GM18499 (cell line): ENCODE results near the gene LRRC2.

ENCODE experiments used
- ATAC-seq: cut with Tn5 transposase; IDR thresholded peaks from one replicate; pipeline ENCODE4 v1.9.1; 2021; ENCODE audit warnings: moderate number of reproducible peaks; ENCODE audit not compliant: insufficient read depth, unreplicated experiment

The LRRC2 gene

DNA sequence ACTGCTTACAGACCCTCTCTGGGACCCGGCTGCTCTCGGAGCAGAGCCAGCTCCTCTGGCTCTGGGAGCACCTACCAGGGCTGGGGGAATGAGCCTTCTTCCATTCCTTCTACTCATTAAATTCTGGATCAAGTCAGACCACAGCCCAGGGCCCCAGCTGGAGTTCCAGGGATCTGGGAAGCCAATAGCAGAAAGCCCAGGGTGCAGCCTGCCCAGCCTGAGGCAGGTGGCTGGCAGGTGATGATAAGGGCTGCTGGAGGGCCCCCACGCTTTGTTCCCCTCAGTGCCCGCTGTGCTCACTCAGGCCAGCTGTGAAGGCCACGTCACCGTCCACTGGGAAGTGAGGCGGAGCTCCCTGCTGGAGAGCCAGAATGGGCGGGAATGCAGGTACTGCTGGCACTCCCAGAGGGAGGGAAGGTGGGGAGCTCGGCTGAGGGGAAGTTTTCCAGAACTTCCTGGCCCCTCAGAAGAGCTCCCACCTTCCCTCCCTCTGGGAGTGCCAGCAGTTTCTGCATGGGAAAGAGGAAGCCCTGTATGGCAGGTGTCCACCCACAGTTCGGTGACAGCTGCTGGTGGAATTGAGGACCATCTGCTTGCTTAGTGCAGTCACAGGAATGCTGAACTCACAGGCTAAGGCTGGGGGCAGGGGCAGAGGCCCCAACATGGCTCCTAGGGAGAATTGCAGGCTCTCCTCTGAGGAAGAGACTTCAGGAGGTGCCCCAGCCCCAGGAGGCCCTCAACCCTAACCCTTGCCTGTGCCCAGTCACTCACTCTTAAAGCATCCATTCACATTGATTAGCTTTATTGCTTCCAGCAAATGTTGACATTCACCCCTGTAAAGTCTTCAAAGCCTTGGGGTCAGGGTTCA, 81.0 kb downstream of the LRRC2 start:
- ATAC-seq = no peak

DNA sequence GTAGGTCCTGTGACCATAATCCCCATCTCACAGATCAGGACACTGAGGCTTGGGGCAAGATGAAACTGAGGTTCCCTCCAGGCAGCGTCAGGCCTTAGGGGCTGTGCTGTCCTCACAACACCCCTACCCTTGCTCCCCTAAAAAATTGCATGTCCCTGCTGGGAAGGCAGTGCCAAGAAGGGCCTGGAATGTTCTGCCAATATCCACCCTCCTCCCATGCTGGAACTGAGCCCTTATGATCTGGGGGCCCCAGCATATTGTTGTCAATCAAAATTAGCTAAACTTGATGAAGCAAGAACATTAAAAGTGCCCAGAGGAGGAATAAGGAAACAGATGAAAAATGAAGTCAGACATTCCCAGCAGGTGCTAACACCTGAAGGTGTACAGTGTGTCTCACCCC, 81.7 kb downstream of the LRRC2 start:
- ATAC-seq = no peak

DNA sequence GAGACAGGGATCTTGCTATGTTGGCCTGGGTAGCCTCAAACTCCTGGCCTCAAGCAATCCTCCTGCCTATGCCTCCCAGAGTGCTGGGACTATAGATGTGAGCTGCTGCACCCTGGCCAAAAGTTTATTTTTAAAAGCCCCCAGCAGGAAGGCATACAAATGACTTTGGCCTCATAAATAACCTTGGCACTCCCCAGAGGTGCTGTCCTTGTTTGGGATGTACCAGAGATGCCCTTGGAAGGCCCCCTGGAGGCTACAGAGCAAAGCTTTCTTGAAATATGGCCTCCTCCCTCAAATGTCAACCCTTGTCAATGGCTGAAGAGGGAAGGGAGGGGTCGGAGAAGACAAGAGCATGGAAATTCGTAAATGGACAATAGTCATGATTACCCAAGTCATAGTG, 82.3 kb downstream of the LRRC2 start:
- no peak for ATAC-seq

DNA sequence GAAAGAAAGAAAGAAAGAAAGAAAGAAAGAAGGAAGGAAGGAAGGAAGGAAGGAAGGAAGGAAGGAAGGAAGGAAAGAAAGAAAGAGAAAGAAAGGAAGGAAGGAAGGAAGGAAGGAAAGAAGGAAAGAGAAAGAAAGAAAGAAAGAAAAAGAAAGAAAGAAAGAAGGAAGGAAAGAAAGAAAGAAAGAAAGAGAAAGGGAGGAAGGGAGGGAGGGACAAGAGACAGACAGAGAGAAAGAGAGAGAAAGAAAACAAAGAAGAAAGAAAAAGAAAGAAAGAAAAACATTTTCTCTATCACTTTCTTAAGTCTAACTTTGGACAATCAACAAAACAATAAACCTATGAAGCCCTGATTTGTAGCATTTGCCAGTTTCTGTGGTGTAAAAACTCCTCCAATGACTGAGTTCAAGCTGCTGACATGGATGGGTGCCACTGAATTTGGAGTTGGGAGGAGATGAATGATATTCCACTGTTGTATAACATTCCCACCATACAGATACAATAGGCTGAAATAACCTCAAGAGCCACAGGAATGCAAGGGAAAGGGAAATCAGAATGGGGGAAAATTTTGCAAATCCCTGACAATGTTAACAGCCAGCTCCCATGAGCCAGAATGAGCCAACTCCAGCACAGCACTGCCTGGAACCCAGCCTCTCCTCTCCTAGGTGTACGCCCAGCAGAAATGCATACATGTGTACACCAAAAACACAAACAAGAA, 83.3 kb downstream of the LRRC2 start:
- no peak for ATAC-seq

DNA sequence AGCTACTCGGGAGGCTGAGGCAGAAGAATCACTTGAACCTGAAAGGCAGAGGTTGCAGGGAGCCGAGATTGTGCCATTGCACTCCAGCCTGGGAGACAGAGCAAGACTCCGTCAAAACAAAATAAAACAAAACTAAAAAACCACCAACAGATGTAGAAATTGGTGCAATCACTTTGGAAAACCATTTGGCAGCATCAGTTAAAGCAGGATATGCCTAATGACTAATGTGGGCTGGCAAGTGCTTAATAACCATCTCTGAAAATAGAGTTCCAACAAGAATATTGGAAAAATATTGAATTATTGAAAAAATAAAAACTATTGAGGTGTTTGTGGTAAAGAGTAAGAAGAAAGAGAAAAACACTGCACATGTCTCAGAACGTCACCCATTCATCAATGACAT, 84.5 kb downstream of the LRRC2 start:
- ATAC-seq = no peak

DNA sequence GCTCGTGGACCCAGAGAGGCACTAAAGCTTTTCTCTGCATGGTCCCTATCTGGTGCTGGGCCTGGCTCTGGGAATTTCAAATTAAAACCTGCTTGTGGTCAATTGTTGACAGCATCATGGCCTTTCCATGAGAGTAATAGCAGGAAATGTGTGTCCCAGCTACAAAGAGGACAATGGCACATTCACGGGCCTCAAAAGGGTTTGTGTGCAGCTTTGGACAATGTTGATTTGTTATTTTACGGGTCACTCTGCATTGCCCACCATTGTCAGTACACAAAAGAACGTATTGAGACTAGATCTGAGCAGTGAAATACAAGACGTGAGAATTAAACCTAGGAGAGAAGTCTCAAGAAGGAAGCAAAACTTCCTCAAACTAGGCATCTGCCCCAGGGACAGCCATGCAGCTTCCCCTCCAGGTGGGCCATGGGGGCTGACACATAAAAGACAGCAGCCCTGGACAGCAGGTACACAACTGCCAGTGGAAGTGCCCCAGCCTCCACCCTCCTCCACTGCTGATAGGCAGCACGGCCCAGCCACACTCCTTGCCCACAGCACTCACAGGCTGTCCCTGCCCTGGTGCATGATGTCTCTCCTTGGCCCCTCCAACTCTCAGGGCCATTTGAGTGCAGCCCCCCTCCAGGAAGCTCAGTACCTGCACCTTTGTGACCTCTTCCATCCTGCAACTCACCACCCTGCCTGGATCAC, 85.5 kb downstream of the LRRC2 start:
- ATAC-seq = no peak

DNA sequence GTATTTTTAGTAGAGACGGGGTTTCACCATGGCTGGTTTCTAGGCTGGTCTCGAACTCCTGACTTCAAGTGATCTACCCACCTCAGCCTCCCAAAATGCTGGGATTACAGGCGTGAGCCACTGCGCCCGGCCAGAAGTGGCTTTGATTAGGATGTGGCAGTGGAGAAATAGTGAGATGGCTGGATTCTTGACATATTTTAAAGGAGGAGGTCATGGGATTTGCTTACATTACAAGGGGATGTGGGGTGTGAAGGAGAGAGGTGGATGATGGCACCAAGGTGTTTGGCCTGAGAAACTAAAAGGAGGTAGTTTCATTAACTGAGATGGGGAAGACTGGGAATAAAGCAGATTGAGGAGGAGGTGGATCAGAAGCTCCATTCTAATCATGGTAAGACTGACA, 86.4 kb downstream of the LRRC2 start:
- ATAC-seq = no peak

DNA sequence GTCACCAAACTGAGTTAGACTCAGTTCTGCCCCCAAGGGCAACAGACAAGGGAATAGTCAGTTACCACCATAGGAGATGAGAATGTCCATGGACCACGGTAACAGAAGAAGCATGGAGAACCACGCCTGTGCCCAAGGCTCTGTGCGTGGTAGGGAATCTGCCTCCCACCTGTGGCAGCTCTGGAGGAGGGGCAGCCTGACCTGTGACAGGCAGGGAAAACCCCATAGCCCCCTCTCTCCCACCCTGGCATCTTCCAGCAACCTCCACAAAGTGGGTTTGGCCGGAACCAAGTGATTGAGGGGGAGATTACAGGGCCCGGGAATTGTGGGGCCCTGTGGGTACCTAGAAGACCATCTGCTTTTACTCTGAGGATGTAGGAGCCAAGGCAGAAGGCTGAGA, 87.1 kb downstream of the LRRC2 start:
- ATAC-seq = no peak

DNA sequence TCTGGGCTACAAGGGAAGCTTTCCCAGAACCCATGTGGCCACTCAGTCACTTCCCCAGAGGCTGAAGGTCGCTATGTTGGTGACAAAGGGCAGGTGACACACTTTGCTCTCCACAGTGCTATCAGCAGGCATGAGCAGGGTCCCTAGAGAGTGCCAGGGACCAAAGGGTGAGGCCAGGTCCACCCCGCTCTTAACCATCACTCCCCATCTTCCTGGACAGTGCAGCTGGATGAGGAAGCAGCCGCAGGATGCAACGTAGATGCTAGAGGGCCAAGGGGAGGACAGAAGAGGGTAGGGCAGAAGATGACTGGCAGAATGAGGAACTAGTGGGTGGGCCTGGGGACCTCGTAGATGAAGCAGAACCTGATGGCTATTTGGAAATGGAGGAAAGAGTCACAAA, 87.8 kb downstream of the LRRC2 start:
- ATAC-seq = no peak

DNA sequence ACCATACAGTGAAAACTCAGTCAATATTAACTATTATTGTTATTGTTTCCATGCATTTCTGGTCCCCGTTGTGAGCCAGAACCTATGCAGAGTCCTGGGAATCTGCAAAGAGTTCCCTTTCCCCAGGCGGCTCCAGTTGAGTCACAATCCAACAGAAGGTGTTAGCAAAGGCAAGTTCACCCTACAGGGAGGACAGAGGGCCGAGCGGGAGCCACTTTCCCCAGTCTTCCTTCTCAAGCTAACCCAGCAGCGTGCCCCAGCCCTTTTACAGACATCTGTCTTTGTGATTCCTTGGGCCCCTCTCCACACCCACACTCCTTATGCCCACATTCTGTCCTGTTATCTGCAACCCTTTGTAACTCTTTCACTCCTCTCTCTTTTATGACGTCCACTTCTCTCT, 88.3 kb downstream of the LRRC2 start:
- ATAC-seq = no peak

DNA sequence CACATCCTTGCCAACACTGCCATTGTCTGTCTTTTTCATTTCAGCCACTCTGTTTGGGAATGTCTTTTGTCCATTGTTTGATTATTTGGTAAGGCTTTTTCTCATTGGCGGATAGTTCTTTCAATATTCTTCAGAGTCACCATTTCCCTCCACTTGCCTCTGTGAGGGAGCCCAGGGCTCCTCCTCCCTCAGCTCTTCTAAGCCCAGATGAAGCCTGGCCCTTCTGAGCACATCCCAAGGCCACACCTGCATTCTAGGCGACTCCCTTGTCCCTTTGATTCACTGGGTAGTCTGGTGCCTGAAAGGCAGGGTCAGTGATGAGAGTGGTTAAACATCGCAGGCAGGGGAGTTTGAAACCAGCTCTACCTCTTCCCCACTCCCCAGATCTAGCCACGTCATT, 89.0 kb downstream of the LRRC2 start:
- no peak for ATAC-seq

DNA sequence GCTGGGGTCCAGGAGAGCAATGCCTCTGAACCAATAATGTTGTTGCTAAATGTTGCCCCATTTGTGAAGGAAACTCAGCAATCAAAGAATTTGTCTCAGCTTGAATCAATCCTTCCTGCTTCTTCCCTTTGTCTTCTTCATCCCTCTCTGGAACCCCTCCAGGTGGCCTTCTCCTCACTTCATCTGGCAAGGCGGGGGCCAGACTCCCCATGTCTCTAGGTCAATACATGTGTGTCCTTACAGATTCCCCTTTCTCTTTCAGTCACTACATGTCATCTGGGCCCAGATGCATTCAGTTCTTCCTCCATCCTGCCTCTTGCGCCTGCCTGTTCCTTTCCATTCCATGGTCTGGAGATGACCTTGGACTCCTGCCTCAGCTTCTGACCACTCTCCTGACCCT, 93.4 kb downstream of the LRRC2 start:
- no peak for ATAC-seq

DNA sequence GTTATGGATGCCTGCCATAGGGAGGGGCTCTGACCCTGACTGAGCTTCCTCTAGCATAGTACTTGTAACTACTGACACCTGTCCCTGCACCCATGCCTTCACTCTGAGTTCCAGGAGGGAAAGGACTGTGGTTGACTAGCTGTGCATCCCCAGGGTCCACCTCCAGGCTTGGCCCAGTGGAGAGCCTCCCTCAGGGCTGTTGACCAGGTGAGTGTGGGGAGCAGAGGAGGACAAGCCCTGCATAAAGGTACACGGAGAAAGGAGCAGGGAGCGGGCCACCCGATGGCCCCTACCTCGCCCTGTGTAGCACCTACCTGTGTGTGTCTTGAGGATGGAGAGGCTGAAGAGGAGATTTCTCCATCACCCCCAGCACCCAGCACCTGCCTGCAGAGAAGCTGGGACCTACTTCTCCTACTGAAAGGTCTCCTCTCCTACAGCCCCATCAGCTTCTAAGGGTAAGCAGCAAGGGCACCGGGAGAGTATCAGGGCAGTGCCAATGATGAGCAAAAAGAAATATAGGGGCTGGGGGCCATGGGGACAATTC, 94.7 kb downstream of the LRRC2 start:
- ATAC-seq = no peak

DNA sequence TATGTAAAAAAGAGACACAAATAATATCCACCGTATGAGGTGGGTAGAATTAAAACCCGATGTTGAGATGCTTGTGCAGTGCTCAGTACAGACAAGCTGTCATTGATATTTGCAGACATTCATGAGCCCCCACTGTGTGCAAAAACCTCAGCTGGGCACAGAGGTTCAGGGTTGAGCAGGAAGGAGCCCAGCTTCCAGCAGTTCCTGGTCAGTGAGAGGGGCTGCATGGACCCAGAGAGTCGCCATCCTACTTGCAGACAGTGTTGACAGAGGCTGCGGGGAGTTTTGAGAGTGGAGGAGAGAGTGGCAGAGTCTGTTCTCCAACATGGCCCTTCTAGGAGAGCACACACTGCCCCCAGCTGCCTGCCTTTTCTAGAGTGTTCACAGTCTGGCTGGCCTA, 95.3 kb downstream of the LRRC2 start:
- ATAC-seq = no peak

DNA sequence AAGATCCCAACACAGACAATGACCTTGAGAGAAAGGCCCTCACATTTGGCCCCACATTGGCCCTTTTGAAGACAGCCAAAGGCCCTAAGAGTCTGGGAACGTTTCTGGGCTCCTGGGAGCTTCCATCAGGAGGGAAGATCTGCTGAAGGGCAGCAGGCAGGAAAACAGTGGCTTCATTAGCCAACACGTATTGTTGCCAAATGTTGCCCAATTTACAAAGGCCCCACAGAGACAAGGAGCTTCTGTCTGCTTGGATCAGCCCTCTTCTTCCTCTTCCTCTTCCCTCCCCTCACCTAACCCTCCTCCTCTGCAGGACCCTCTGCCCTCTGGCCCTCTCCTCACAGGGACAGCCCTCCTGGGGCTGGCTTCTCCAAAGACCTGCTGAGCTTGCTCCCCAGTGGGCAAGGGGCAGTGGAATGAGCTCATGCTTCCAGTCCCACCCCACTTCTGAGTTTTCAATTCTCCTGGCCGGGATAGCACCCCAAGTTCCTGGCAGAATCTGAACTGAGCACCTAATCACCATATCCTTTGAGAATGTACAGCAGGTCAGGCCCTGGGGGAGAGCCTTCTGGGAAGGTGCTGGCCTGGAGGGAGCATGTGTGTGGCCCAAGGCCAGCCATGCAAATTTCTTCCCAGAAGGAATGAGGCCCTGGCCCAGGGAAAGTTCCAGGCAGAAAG, 96.3 kb downstream of the LRRC2 start:
- ATAC-seq = no peak

DNA sequence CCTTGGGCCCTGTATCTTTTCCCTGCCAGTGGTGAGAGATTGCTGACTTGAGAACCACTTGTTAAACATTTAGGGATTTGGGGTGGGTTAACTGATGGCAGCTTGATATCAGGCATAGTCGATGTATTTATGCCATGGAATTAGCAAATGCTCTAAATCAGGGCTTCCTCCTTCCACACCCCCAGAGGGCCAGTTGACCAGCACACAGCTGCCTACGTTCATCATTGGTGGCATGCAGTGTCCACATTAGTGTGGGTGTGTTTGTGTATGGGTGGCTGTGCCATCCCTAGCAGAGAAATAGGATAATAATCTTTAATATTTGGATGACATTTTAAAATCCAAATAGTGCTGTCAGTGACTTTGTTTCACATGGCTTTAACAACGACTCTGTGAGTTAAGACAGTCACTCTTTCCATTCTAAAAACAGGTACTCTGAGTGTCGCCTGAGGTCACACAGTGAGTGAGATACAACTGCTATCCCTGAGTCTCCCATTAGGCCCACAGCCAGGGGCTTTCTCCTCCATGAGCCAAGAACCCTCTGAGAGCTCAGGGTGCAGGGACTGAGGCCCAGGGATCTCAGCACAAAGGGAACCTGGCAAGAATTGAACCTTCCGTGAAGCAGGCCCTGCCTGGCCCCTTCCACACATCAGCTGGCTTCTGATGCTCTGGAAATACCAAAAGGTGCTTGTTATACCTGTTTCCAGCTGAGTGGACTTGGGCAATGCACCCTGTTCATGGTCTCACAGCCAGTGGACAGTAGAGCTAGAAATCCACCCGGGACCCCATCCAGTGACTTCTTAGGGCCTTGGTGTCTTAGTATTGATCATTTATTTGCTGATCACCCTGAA, 97.1 kb downstream of the LRRC2 start:
- no peak for ATAC-seq

DNA sequence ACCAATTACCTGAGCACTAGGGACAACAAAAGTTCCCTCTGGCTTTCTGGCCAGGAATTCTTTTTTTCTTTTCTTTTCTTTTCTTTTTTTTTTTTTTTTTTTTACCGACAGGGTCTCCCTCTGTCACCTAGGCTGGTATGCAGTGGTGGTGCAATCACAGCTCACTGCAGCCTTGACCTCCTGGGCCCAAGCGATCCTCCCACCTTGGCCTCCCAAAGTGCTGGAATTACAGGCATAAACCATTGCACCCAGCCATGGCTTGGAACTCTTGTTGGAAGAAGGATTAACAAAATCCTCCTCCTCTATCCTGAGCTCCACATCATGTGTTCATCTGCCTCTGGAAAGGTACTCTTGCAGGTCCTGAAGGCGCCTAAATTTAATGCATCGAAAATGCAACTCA, 98.5 kb downstream of the LRRC2 start:
- no peak for ATAC-seq

DNA sequence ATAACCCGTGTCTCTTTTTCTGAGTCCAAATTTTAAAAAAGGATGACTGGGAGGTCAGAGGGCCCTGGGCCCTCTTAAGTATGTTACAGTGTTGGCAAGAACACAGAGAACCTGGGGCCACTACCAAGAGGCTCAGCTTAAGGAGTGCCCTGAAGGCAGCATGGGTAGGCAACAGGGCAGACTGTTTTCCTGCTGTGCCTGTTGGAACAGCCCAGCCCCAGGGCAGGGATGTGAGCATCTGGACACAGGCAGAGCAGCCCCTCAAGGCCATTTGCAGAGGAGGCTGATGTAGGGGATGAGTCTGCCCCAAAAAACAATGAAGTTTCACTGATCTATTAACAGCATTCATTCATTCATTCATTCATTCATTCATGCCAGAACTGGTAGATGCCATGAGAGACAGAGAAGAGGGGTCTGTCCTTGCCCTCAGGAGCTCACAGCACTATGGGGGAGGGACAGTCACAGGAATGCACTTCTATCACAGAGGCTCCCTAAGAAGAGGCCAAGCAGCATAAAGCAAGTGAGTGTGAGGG, 99.2 kb downstream of the LRRC2 start:
- no peak for ATAC-seq

DNA sequence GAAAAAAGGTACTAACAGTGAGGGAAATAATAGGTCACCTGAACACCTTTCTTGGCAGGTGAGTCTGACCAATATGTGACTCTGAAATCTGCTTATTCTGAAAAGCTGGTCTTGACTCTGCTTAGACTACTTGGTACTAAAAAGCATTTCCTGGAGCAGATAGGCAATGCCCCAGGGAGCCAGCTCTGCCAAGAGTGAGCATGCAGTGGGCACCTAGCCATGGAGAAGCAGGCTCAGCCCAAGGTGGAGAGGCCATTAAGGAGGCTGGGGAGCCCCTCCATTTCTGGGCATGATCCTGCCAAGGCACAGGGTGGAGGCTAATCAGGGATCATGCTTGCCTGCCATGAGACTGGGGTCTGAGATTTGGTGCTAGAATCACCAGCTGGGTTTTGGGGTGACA, 99.8 kb downstream of the LRRC2 start:
- ATAC-seq = no peak
